Hepatic stellate cell (primary cell): ENCODE measurements around the gene GOLGA8M.
"Not testable (repeated sequence)": the region's sequence is repeated elsewhere in the genome, so short reads cannot be mapped to it uniquely, and the experiment has no call there.

Experiments used
- DNase-seq: peaks from one replicate; pipeline ENCODE4 v3.0.0; 2011; ENCODE audit warnings: low spot score

The GOLGA8M gene

GRCh38 chr15:28712270-28712669, at the start of gene GOLGA8M:
Gene GOLGA8M (minus strand): TSS chr15:28712421. CDS start chr15:28712323, 98 bp downstream.
- DNase-seq = not testable (repeated sequence)

GRCh38 chr15:28742890-28743289, 30.7 kb upstream of the GOLGA8M start:
- not testable (repeated sequence) for DNase-seq

GRCh38 chr15:28738590-28739292, 26.5 kb upstream of the GOLGA8M start:
- not testable (repeated sequence) for DNase-seq

GRCh38 chr15:28738200-28738561, 26.0 kb upstream of the GOLGA8M start:
- DNase-seq = not testable (repeated sequence)

GRCh38 chr15:28737521-28738199, 25.4 kb upstream of the GOLGA8M start:
- DNase-seq = not testable (repeated sequence)

- DNase-seq = not testable (repeated sequence)
Measured at GRCh38 chr15:28728061-28728460, 15.8 kb upstream of the GOLGA8M start.

GRCh38 chr15:28727026-28727425, 14.8 kb upstream of the GOLGA8M start:
- DNase-seq = not testable (repeated sequence)

- DNase-seq = no peak
Measured at GRCh38 chr15:28726102-28726501, 13.9 kb upstream of the GOLGA8M start.

GRCh38 chr15:28725556-28725955, 13.3 kb upstream of the GOLGA8M start:
- DNase-seq = no peak

- DNase-seq = not testable (repeated sequence)
Measured at GRCh38 chr15:28723986-28724385, 11.8 kb upstream of the GOLGA8M start.

- DNase-seq = not testable (repeated sequence)
Measured at GRCh38 chr15:28719626-28720025, 7.4 kb upstream of the GOLGA8M start.

- DNase-seq = not testable (repeated sequence)
Measured at GRCh38 chr15:28718576-28718975, 6.4 kb upstream of the GOLGA8M start.

- DNase-seq = not testable (repeated sequence)
Measured at GRCh38 chr15:28714176-28714575, 2.0 kb upstream of the GOLGA8M start.

- not testable (repeated sequence) for DNase-seq
Measured at GRCh38 chr15:28703927-28704326, 8.3 kb downstream of the GOLGA8M start.

- DNase-seq = not testable (repeated sequence)
Measured at GRCh38 chr15:28702427-28702826, 9.8 kb downstream of the GOLGA8M start.

- not testable (repeated sequence) for DNase-seq
Measured at GRCh38 chr15:28694006-28694751, 18.0 kb downstream of the GOLGA8M start.

GRCh38 chr15:28693021-28693420, 19.2 kb downstream of the GOLGA8M start:
- DNase-seq = not testable (repeated sequence)

GRCh38 chr15:28673533-28673932, 38.7 kb downstream of the GOLGA8M start:
- not testable (repeated sequence) for DNase-seq

GRCh38 chr15:28672122-28672521, 40.1 kb downstream of the GOLGA8M start:
- DNase-seq = not testable (repeated sequence)

GRCh38 chr15:28666402-28666801, 45.8 kb downstream of the GOLGA8M start:
- DNase-seq = not testable (repeated sequence)

GRCh38 chr15:28664575-28664974, 47.6 kb downstream of the GOLGA8M start:
- DNase-seq = not testable (repeated sequence)

GRCh38 chr15:28663717-28664116, 48.5 kb downstream of the GOLGA8M start:
- not testable (repeated sequence) for DNase-seq

GRCh38 chr15:28660750-28661149, 51.5 kb downstream of the GOLGA8M start:
- not testable (repeated sequence) for DNase-seq
